Measurements from ENCODE around the gene NAA10. TPM values are rescaled to one million over a fixed set of nuclear protein-coding genes. Genes with fewer than 3 reads are reported as not detected.

The NAA10 gene
- total and polyA plus RNA-seq, 2 of the 13 experiments (the other 11 are each of a cell fraction or from before 2014, with no cell fraction given): 49.2 to 51.7 TPM

GRCh38 chrX:153934762-153935325 lies at the start of gene NAA10 (continued):
- TF ChIP-seq HNF1B (CRISPR knock-in tag; IDR thresholded peaks at IDR 0.05) (no peak), ZNF224 (CRISPR knock-in tag; IDR thresholded peaks at IDR 0.05) (no peak), ARID4A (CRISPR knock-in tag; IDR thresholded peaks at IDR 0.05; ENCODE audit: borderline replicate concordance) (peak; percentile 31; the same call in 1 of the 2 replicates), ZNF446 (CRISPR knock-in tag; IDR thresholded peaks at IDR 0.05) (no peak), ZNF414 (CRISPR knock-in tag; IDR thresholded peaks at IDR 0.05) (no peak), MXI1 (IDR thresholded peaks at IDR 0.05; ENCODE audit: borderline replicate concordance, low read depth, low read length) (peak; percentile 38; the same call in 1 of the 3 replicates), SP2 (CRISPR knock-in tag; IDR thresholded peaks at IDR 0.05) (peak; percentile 66; the same call in 1 of the 2 replicates), MAFF (IDR thresholded peaks at IDR 0.05; ENCODE audit: low read depth, low read length) (no peak), ATF4 (CRISPR knock-in tag; IDR thresholded peaks at IDR 0.05) (no peak), ZSCAN9 (CRISPR knock-in tag; IDR thresholded peaks at IDR 0.05; ENCODE audit: borderline replicate concordance) (no peak), THYN1 (CRISPR knock-in tag; IDR thresholded peaks at IDR 0.05; ENCODE audit: borderline replicate concordance, low read depth) (no peak), ZUFSP (CRISPR knock-in tag; IDR thresholded peaks at IDR 0.05; ENCODE audit: borderline replicate concordance) (no peak), ZBTB39 (CRISPR knock-in tag; IDR thresholded peaks at IDR 0.05) (no peak), KDM5B (CRISPR knock-in tag; IDR thresholded peaks at IDR 0.05; ENCODE audit: borderline replicate concordance) (no peak), FIP1L1 (IDR thresholded peaks at IDR 0.05; ENCODE audit: borderline replicate concordance, insufficient read depth, low read depth, low read length) (no peak), FOXJ3 (CRISPR knock-in tag; IDR thresholded peaks at IDR 0.05; ENCODE audit: borderline replicate concordance) (no peak), MTA1 (CRISPR knock-in tag; IDR thresholded peaks at IDR 0.05; ENCODE audit: borderline replicate concordance) (no peak)
